Measurements from ENCODE around the gene INPP4A. TPM values are rescaled to one million over a fixed set of nuclear protein-coding genes. Genes with fewer than 3 reads are reported as not detected.
A peak's percentile ranks its signal among the peaks of the same experiment; 100 is the strongest.

The INPP4A gene
- total and polyA plus RNA-seq, 9 of the 15 experiments (the other 6 are each of a cell fraction or from before 2014, with no cell fraction given): 1.8 to 15.7 (median 8.3) TPM

DNA sequence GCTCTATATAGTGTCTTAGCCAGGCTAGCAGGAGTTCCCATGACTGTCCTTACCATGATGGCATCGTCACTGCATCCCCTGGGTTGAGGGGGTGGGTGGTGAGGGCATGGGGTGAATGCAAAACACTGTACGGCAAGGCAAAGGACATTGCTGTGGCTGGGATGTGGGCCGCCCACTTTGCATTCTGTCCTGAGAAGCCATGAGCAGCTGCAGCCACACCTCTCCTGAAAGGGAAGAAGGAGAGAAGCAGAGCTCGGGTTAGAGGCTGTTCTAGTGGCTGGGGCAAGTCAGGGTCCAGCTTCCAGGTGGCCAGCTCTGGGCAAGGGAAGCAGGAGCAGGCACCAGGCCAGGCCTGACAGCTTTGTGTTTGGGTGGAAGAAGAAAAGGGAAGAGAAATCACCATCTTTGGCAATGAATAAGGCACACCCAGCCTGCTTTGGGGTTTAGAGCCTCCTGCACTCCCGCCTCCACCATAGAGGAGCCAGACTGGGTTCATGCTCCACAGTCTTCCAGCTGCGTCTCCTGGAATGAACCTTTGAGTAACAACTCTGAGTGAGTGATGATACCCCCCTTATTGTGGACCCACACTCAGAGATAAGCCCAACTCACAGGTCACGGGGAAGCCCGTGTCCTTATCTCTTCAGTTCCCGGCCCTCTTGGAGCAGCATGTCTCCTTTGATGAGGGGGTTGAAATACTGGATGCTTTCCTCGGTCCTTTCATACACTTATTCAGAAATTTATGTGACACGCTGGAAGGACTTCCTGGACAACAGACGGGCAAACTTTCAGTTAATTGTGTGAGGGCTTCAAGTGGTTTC is 63.4 kb downstream of the INPP4A start (continued):
- TF ChIP-seq ESRRA (IDR thresholded peaks at IDR 0.05; ENCODE audit: borderline replicate concordance, low read depth) (no peak), ZNF699 (CRISPR knock-in tag; IDR thresholded peaks at IDR 0.05; ENCODE audit: insufficient replicate concordance) (no peak), POU5F1 (IDR thresholded peaks at IDR 0.05; ENCODE audit: borderline replicate concordance, low read depth, low read length, partially characterized antibody) (no peak), NELFE (IDR thresholded peaks at IDR 0.05; ENCODE audit: insufficient read depth, insufficient read length) (no peak), MYNN (IDR thresholded peaks at IDR 0.05) (no peak), MYNN (CRISPR knock-in tag; IDR thresholded peaks at IDR 0.05) (no peak), ZNF384 (IDR thresholded peaks at IDR 0.05; ENCODE audit: low read depth, low read length) (no peak), SETDB1 (IDR thresholded peaks at IDR 0.05; ENCODE audit: low read length) (no peak), TSC22D4 (tag; IDR thresholded peaks at IDR 0.05) (no peak), XRCC5 (IDR thresholded peaks at IDR 0.05; ENCODE audit: low read depth, low read length) (no peak), CBFB (CRISPR knock-in tag; IDR thresholded peaks at IDR 0.05) (no peak), ZNF766 (CRISPR knock-in tag; conservative IDR thresholded peaks at IDR 0.05) (peak; percentile 65; the same call in 1 of the 2 replicates), SRSF9 (IDR thresholded peaks at IDR 0.05; ENCODE audit: borderline replicate concordance, low read depth, low read length) (no peak), HDAC8 (tag; IDR thresholded peaks at IDR 0.05) (no peak), ZFP1 (CRISPR knock-in tag; IDR thresholded peaks at IDR 0.05) (no peak), POLR3G (IDR thresholded peaks at IDR 0.05; ENCODE audit: extremely low read depth, insufficient read length, insufficient replicate concordance) (no peak), ZBTB8A (IDR thresholded peaks at IDR 0.05; ENCODE audit: partially characterized antibody) (no peak), GTF2A2 (tag; IDR thresholded peaks at IDR 0.05) (no peak), ZNF695 (CRISPR knock-in tag; IDR thresholded peaks at IDR 0.05) (no peak), IRF9 (tag; IDR thresholded peaks at IDR 0.05) (no peak), NFYB (IDR thresholded peaks at IDR 0.05; ENCODE audit: extremely low read depth, insufficient read length) (no peak), SRSF3 (IDR thresholded peaks at IDR 0.05; ENCODE audit: insufficient read depth, low read length) (no peak), NRF1 (conservative IDR thresholded peaks at IDR 0.05 in 1 of 2, IDR thresholded peaks at IDR 0.05 in 1 of 2) (no peak), PHB2 (IDR thresholded peaks at IDR 0.05; ENCODE audit: low read depth) (peak; percentile 55; the same call in 1 of the 2 replicates)
- TF ChIP-seq, protein P1, sequence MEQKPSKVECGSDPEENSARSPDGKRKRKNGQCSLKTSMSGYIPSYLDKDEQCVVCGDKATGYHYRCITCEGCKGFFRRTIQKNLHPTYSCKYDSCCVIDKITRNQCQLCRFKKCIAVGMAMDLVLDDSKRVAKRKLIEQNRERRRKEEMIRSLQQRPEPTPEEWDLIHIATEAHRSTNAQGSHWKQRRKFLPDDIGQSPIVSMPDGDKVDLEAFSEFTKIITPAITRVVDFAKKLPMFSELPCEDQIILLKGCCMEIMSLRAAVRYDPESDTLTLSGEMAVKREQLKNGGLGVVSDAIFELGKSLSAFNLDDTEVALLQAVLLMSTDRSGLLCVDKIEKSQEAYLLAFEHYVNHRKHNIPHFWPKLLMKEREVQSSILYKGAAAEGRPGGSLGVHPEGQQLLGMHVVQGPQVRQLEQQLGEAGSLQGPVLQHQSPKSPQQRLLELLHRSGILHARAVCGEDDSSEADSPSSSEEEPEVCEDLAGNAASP (IDR thresholded peaks at IDR 0.05): peak; percentile 65
- TF ChIP-seq, protein P2, sequence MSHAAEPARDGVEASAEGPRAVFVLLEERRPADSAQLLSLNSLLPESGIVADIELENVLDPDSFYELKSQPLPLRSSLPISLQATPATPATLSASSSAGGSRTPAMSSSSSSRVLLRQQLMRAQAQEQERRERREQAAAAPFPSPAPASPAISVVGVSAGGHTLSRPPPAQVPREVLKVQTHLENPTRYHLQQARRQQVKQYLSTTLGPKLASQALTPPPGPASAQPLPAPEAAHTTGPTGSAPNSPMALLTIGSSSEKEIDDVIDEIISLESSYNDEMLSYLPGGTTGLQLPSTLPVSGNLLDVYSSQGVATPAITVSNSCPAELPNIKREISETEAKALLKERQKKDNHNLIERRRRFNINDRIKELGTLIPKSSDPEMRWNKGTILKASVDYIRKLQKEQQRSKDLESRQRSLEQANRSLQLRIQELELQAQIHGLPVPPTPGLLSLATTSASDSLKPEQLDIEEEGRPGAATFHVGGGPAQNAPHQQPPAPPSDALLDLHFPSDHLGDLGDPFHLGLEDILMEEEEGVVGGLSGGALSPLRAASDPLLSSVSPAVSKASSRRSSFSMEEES (CRISPR knock-in tag; IDR thresholded peaks at IDR 0.05): peak; percentile 1; the same call in 1 of the 2 replicates
